HL-60 (cell line): ENCODE measurements around the gene DDB1.

Source experiments
- DNase-seq, 2 experiments: peaks; one replicate each; pipeline ENCODE4 v3.0.0-alpha.2; 2010 to 2020; ENCODE audit warnings: low read depth in 1 of 2, low spot score in 1 of 2
- H3K27ac ChIP-seq: fragments of 250-450 bp; sonication (Bioruptor Pico); replicated peaks from 2 replicates; pipeline ENCODE4 v1.5.1; 2020; ENCODE audit warnings: mild to moderate bottlenecking, moderate library complexity
- H3K27me3 ChIP-seq: fragments of 250-450 bp; sonication (Bioruptor Pico); 2 replicates; pipeline ENCODE4 v1.5.1; 2021; ENCODE audit warnings: mild to moderate bottlenecking, moderate library complexity; ENCODE audit not compliant: insufficient read depth, poor library complexity, severe bottlenecking
- H3K4me3 ChIP-seq: replicated peaks from 2 replicates; pipeline ENCODE4 v1.5.1; 2011; ENCODE audit warnings: mild to moderate bottlenecking, control low read depth, low read length; ENCODE audit not compliant: insufficient read depth
- GABPA ChIP-seq: IDR thresholded peaks from 2 replicates; pipeline ENCODE4 v1.6.1; 2012; ENCODE audit warnings: low read depth
- POLR2AphosphoS5 ChIP-seq: IDR thresholded peaks from 2 replicates; pipeline ENCODE4 v1.6.1; 2012; ENCODE audit warnings: low read depth
- SPI1 ChIP-seq: IDR thresholded peaks from 2 replicates; pipeline ENCODE4 v1.6.1; 2012; ENCODE audit warnings: low read depth, mild to moderate bottlenecking, borderline replicate concordance
- TF ChIP-seq, protein P1 (sequence below): IDR thresholded peaks from 2 replicates; pipeline ENCODE4 v1.6.1; 2012; ENCODE audit warnings: low read depth; ENCODE audit not compliant: insufficient replicate concordance
- TF ChIP-seq, protein P2 (sequence below): IDR thresholded peaks from one replicate; pipeline ENCODE4 v1.5.1; 2011; ENCODE audit warnings: low read length, control low read depth, inconsistent platforms; ENCODE audit not compliant: insufficient read depth

The DDB1 gene

GRCh38 chr11:61361741-61362541 is 29.0 kb upstream of the DDB1 start, which contains the start of the genes CYB561A3 and TMEM138:
TSS of gene CYB561A3 (minus strand) at chr11:61361882. CDS start at chr11:61356713, 5,169 bp downstream.
TSS of gene TMEM138 (plus strand) at chr11:61362374. CDS start at chr11:61364391, 2,017 bp downstream.
- Histone ChIP-seq H3K27ac (peak within 1 kb of the TSS; percentile 97), H3K27me3 (no peaks in the 10 kb centered on the region), H3K4me3 (peak within 1 kb of the TSS; percentile 74)
- DNase-seq = peak; percentile 88 to 96
- TF ChIP-seq, protein P1, sequence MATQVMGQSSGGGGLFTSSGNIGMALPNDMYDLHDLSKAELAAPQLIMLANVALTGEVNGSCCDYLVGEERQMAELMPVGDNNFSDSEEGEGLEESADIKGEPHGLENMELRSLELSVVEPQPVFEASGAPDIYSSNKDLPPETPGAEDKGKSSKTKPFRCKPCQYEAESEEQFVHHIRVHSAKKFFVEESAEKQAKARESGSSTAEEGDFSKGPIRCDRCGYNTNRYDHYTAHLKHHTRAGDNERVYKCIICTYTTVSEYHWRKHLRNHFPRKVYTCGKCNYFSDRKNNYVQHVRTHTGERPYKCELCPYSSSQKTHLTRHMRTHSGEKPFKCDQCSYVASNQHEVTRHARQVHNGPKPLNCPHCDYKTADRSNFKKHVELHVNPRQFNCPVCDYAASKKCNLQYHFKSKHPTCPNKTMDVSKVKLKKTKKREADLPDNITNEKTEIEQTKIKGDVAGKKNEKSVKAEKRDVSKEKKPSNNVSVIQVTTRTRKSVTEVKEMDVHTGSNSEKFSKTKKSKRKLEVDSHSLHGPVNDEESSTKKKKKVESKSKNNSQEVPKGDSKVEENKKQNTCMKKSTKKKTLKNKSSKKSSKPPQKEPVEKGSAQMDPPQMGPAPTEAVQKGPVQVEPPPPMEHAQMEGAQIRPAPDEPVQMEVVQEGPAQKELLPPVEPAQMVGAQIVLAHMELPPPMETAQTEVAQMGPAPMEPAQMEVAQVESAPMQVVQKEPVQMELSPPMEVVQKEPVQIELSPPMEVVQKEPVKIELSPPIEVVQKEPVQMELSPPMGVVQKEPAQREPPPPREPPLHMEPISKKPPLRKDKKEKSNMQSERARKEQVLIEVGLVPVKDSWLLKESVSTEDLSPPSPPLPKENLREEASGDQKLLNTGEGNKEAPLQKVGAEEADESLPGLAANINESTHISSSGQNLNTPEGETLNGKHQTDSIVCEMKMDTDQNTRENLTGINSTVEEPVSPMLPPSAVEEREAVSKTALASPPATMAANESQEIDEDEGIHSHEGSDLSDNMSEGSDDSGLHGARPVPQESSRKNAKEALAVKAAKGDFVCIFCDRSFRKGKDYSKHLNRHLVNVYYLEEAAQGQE = peak; percentile 25
- TF ChIP-seq POLR2AphosphoS5 (peak; percentile 80; the same call in 1 of the 2 replicates), GABPA (peak; percentile 89), SPI1 (no peak)
- TF ChIP-seq, protein P2, sequence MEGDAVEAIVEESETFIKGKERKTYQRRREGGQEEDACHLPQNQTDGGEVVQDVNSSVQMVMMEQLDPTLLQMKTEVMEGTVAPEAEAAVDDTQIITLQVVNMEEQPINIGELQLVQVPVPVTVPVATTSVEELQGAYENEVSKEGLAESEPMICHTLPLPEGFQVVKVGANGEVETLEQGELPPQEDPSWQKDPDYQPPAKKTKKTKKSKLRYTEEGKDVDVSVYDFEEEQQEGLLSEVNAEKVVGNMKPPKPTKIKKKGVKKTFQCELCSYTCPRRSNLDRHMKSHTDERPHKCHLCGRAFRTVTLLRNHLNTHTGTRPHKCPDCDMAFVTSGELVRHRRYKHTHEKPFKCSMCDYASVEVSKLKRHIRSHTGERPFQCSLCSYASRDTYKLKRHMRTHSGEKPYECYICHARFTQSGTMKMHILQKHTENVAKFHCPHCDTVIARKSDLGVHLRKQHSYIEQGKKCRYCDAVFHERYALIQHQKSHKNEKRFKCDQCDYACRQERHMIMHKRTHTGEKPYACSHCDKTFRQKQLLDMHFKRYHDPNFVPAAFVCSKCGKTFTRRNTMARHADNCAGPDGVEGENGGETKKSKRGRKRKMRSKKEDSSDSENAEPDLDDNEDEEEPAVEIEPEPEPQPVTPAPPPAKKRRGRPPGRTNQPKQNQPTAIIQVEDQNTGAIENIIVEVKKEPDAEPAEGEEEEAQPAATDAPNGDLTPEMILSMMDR = no peak

- Histone ChIP-seq H3K27ac (peak overlapping the region; percentile 97), H3K27me3 (no peaks in the 10 kb centered on the region), H3K4me3 (peak overlapping the region; percentile 74)
- TF ChIP-seq SPI1 (no peak), GABPA (no peak), POLR2AphosphoS5 (no peak)
- TF ChIP-seq, protein P1 = no peak
- TF ChIP-seq, protein P2 = no peak
- no peak for DNase-seq
These were observed 28.4 kb upstream of the DDB1 start for GRCh38 chr11:61361237-61361740.

- TF ChIP-seq, protein P2 = no peak
- no peak for TF ChIP-seq GABPA
- TF ChIP-seq SPI1 = no peak
- TF ChIP-seq, protein P1 = no peak
- TF ChIP-seq POLR2AphosphoS5 = no peak
- no peak for DNase-seq
- H3K27me3 ChIP-seq = no peaks in the 10 kb centered on the region
- H3K4me3 ChIP-seq = no peak overlapping the region
- H3K27ac ChIP-seq = no peak overlapping the region
These were observed 26.6 kb upstream of the DDB1 start for GRCh38 chr11:61359516-61359915.
